Brain pericyte (primary cell): ENCODE measurements around the gene CASZ1.

Experiments used
- DNase-seq: peaks from one replicate; pipeline ENCODE4 v3.0.0-alpha.2; 2012; ENCODE audit warnings: low read depth, low spot score

Gene CASZ1

GRCh38 chr1:10824821-10825540 lies 28.5 kb upstream of the CASZ1 start:
- DNase-seq, result no peak

- no peak for DNase-seq
Measured at GRCh38 chr1:10823000-10823401, 26.6 kb upstream of the CASZ1 start.

- no peak for DNase-seq
Measured at GRCh38 chr1:10821388-10821787, 24.9 kb upstream of the CASZ1 start.

GRCh38 chr1:10820422-10820821 lies 24.0 kb upstream of the CASZ1 start:
- DNase-seq, result no peak

- no peak for DNase-seq
Measured at GRCh38 chr1:10819198-10819901, 22.9 kb upstream of the CASZ1 start.

GRCh38 chr1:10818262-10819197 lies 22.1 kb upstream of the CASZ1 start:
- DNase-seq, result no peak

GRCh38 chr1:10816743-10817369 lies 20.4 kb upstream of the CASZ1 start:
- DNase-seq, result no peak

- no peak for DNase-seq
Measured at GRCh38 chr1:10816233-10816632, 19.8 kb upstream of the CASZ1 start.

GRCh38 chr1:10815858-10816195 lies 19.4 kb upstream of the CASZ1 start:
- DNase-seq, result no peak

- no peak for DNase-seq
Measured at GRCh38 chr1:10814976-10815857, 18.8 kb upstream of the CASZ1 start.

- DNase-seq, result no peak
Measured at GRCh38 chr1:10814312-10814711, 17.9 kb upstream of the CASZ1 start.

- no peak for DNase-seq
Measured at GRCh38 chr1:10813799-10814198, 17.4 kb upstream of the CASZ1 start.

GRCh38 chr1:10812387-10812915 lies 16.0 kb upstream of the CASZ1 start:
- DNase-seq, result no peak

- DNase-seq, result no peak
Measured at GRCh38 chr1:10808441-10808840, 12.0 kb upstream of the CASZ1 start.

- DNase-seq, result no peak
Measured at GRCh38 chr1:10806966-10807365, 10.5 kb upstream of the CASZ1 start.

- no peak for DNase-seq
Measured at GRCh38 chr1:10803971-10804820, 7.8 kb upstream of the CASZ1 start.

GRCh38 chr1:10802944-10803715 lies 6.7 kb upstream of the CASZ1 start:
- no peak for DNase-seq

- no peak for DNase-seq
Measured at GRCh38 chr1:10800778-10801177, 4.3 kb upstream of the CASZ1 start.

- no peak for DNase-seq
Measured at GRCh38 chr1:10799726-10800125, 3.3 kb upstream of the CASZ1 start.
